GM23338 (cell line): ENCODE data around the gene SDF2L1. TPM values are rescaled to one million over a fixed set of nuclear protein-coding genes. Genes with fewer than 3 reads are reported as not detected.

Source experiments
- ATAC-seq: fragments of 200-7000 bp; cut with Tn5 transposase; 3 replicates; pipeline ENCODE4 v1.9.1; 2020
- DNase-seq: peaks from one replicate; pipeline ENCODE4 v3.0.0-alpha.2; 2015; ENCODE audit warnings: low spot score
- H2AFZ ChIP-seq: fragments of 200-600 bp; sonication (generic); 2 replicates; pipeline ENCODE4 v1.8.0; 2016; ENCODE audit warnings: antibody characterized with exemption, mild to moderate bottlenecking, moderate library complexity
- H3F3A ChIP-seq: fragments of 200-600 bp; sonication (generic); replicated peaks from 2 replicates; pipeline ENCODE4 v1.8.0; 2017; ENCODE audit warnings: antibody characterized with exemption, mixed run types, low read depth
- H3K27ac ChIP-seq: fragments of 200-600 bp; sonication (generic); 2 replicates; pipeline ENCODE4 v1.6.1; 2016; ENCODE audit warnings: low read depth
- H3K27me3 ChIP-seq: fragments of 200-600 bp; sonication (generic); 2 replicates; pipeline ENCODE4 v1.8.0; 2016; ENCODE audit warnings: mild to moderate bottlenecking, mixed run types, moderate library complexity; ENCODE audit not compliant: insufficient read depth
- H3K36me3 ChIP-seq: fragments of 200-600 bp; sonication (generic); 2 replicates; pipeline ENCODE4 v1.8.0; 2016; ENCODE audit warnings: mild to moderate bottlenecking; ENCODE audit not compliant: insufficient read depth
- H3K4me1 ChIP-seq: fragments of 200-600 bp; sonication (generic); 2 replicates; pipeline ENCODE4 v1.8.0; 2016; ENCODE audit warnings: mild to moderate bottlenecking, moderate library complexity; ENCODE audit not compliant: insufficient read depth
- H3K4me2 ChIP-seq: fragments of 200-600 bp; sonication (generic); 2 replicates; pipeline ENCODE4 v1.7.1; 2017; ENCODE audit warnings: mixed run types
- H3K4me3 ChIP-seq: fragments of 200-600 bp; sonication (generic); 2 replicates; pipeline ENCODE4 v1.6.1; 2016; ENCODE audit warnings: mixed run types
- H3K79me2 ChIP-seq: fragments of 200-600 bp; sonication (generic); replicated peaks from 2 replicates; pipeline ENCODE4 v1.8.0; 2017; ENCODE audit warnings: mild to moderate bottlenecking; ENCODE audit not compliant: insufficient read depth
- H3K9me2 ChIP-seq: fragments of 200-600 bp; sonication (generic); 2 replicates; pipeline ENCODE4 v1.8.0; 2017; ENCODE audit not compliant: insufficient read depth
- H4K20me1 ChIP-seq: fragments of 200-600 bp; sonication (generic); replicated peaks from 2 replicates; pipeline ENCODE4 v1.8.0; 2017; ENCODE audit warnings: mild to moderate bottlenecking; ENCODE audit not compliant: insufficient read depth
- H3K27ac Mint-ChIP-seq: 2 replicates; pipeline ENCODE4 v1.8.0; 2020; ENCODE audit warnings: inconsistent platforms, mild to moderate bottlenecking, moderate library complexity, mixed read lengths
- H3K27me3 Mint-ChIP-seq: 3 replicates; pipeline ENCODE4 v1.8.0; 2022; ENCODE audit warnings: low read depth, mild to moderate bottlenecking, moderate library complexity, mixed read lengths, inconsistent platforms; ENCODE audit not compliant: insufficient read depth, poor library complexity
- H3K36me3 Mint-ChIP-seq: 3 replicates; pipeline ENCODE4 v1.8.0; 2021; ENCODE audit warnings: low read depth, mild to moderate bottlenecking, inconsistent platforms, moderate library complexity, mixed read lengths
- H3K4me1 Mint-ChIP-seq: 3 replicates; pipeline ENCODE4 v1.8.0; 2020; ENCODE audit warnings: mild to moderate bottlenecking, inconsistent platforms, mixed read lengths
- H3K4me3 Mint-ChIP-seq: 3 replicates; pipeline ENCODE4 v1.8.0; 2021; ENCODE audit warnings: moderate library complexity, mild to moderate bottlenecking, inconsistent platforms, mixed read lengths
- H3K9me3 Mint-ChIP-seq: 3 replicates; pipeline ENCODE4 v1.8.0; 2020; ENCODE audit warnings: moderate library complexity, mild to moderate bottlenecking, inconsistent platforms, mixed read lengths
- CREB1 ChIP-seq: fragments of 250-450 bp; sonication (Bioruptor Pico); IDR thresholded peaks from 2 replicates; pipeline ENCODE4 v1.5.0; 2020; ENCODE audit warnings: low read depth, mild to moderate bottlenecking, moderate library complexity
- EZH2 ChIP-seq: fragments of 200-600 bp; sonication (generic); IDR thresholded peaks from one replicate; pipeline ENCODE4 v1.8.0; 2017; ENCODE audit warnings: antibody characterized with exemption, mild to moderate bottlenecking, low read depth; ENCODE audit not compliant: unreplicated experiment
- JUNB ChIP-seq: IDR thresholded peaks from one replicate; pipeline ENCODE4 v1.6.1; 2016; ENCODE audit warnings: antibody characterized with exemption; ENCODE audit not compliant: unreplicated experiment
- NANOG ChIP-seq: IDR thresholded peaks from 2 replicates; pipeline ENCODE4 v1.6.1; 2016; ENCODE audit warnings: antibody characterized with exemption, borderline replicate concordance
- POLR2AphosphoS5 ChIP-seq: IDR thresholded peaks from 2 replicates; pipeline ENCODE4 v1.6.1; 2016; ENCODE audit warnings: antibody characterized with exemption, low read depth
- STAT1 ChIP-seq: IDR thresholded peaks from one replicate; pipeline ENCODE4 v1.6.1; 2016; ENCODE audit warnings: antibody characterized with exemption; ENCODE audit not compliant: unreplicated experiment
- ZNF331 ChIP-seq: fragments of 250-450 bp; sonication (Bioruptor Pico); IDR thresholded peaks from 2 replicates; pipeline ENCODE4 v1.5.0; 2020; ENCODE audit warnings: low read depth, mild to moderate bottlenecking, moderate library complexity
- polyA plus RNA-seq: library from polyadenylated mRNA; unstranded; fragments of >200 nt; fragmentation: Nextera tagmentation; extraction: Ambion mirVana; gene quantifications from 2 replicates; pipeline ENCODE4 v1.2.1, GENCODE V29; 2016
- total RNA-seq: library from RNA; depleted of rRNA; stranded (reverse); fragments of >200 nt; shearing (Covaris generic); gene quantifications from 2 replicates; pipeline ENCODE4 v1.2.3, GENCODE V29; 2014
- TF ChIP-seq, protein P1 (sequence below), 2 experiments: fragments of 200-600 bp in 1 of 2; sonication (generic) in 1 of 2; conservative IDR thresholded peaks; 2 replicates each; pipeline versions ENCODE4 v1.5.1 to v1.6.1; 2016 to 2017; ENCODE audit warnings: antibody characterized with exemption in 2 of 2, low read depth in 2 of 2, mild to moderate bottlenecking in 2 of 2, moderate library complexity in 1 of 2
- TF ChIP-seq, protein P2 (sequence below): IDR thresholded peaks from one replicate; pipeline ENCODE4 v1.6.1; 2018; ENCODE audit warnings: antibody characterized with exemption; ENCODE audit not compliant: unreplicated experiment
- TF ChIP-seq, protein P3 (sequence below): fragments of 250-450 bp; sonication (Bioruptor Pico); IDR thresholded peaks from 2 replicates; pipeline ENCODE4 v1.5.0; 2020; ENCODE audit warnings: mild to moderate bottlenecking, moderate library complexity
- TF ChIP-seq, protein P4 (sequence below): IDR thresholded peaks from 2 replicates; pipeline ENCODE4 v1.6.1; 2016; ENCODE audit warnings: antibody characterized with exemption

SDF2L1 gene
- total and polyA plus RNA-seq, 2 experiments from 2014 or later: 62.3 to 72.7 TPM

DNA sequence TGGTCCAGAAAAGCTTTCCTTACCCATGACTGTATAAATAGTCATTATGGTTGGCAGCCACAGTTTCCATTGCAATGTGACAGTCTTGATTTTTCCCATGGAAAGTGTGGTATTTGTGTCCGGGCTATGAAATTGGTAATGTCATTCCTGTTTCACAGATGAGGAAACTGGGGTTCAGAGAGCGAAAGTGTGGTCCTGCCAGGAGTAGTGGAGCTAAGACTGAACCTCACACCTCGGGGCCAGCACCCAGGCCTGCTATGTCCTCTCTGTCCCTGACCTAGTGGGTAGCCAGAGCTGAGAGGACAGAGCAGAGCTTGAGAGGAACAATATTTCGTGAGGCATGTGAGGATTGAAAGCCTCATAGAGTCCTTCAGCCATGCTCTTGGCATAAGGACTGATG is 11.1 kb upstream of the SDF2L1 start:
- no peak for ATAC-seq

More for the DNA sequence above, 11.1 kb upstream of the SDF2L1 start:
- H3K4me2 ChIP-seq: no peak overlapping the region
- H2AFZ ChIP-seq: no peak overlapping the region
- TF ChIP-seq STAT1 (no peak), NANOG (no peak), ZNF331 (no peak), JUNB (no peak), POLR2AphosphoS5 (no peak), EZH2 (no peak), CREB1 (CRISPR knock-in tag) (no peak)
- TF ChIP-seq, protein P1, sequence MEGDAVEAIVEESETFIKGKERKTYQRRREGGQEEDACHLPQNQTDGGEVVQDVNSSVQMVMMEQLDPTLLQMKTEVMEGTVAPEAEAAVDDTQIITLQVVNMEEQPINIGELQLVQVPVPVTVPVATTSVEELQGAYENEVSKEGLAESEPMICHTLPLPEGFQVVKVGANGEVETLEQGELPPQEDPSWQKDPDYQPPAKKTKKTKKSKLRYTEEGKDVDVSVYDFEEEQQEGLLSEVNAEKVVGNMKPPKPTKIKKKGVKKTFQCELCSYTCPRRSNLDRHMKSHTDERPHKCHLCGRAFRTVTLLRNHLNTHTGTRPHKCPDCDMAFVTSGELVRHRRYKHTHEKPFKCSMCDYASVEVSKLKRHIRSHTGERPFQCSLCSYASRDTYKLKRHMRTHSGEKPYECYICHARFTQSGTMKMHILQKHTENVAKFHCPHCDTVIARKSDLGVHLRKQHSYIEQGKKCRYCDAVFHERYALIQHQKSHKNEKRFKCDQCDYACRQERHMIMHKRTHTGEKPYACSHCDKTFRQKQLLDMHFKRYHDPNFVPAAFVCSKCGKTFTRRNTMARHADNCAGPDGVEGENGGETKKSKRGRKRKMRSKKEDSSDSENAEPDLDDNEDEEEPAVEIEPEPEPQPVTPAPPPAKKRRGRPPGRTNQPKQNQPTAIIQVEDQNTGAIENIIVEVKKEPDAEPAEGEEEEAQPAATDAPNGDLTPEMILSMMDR (conservative IDR thresholded peaks at IDR 0.05; ENCODE audit: low read depth in 2 of 2): no peak
- TF ChIP-seq, protein P2, sequence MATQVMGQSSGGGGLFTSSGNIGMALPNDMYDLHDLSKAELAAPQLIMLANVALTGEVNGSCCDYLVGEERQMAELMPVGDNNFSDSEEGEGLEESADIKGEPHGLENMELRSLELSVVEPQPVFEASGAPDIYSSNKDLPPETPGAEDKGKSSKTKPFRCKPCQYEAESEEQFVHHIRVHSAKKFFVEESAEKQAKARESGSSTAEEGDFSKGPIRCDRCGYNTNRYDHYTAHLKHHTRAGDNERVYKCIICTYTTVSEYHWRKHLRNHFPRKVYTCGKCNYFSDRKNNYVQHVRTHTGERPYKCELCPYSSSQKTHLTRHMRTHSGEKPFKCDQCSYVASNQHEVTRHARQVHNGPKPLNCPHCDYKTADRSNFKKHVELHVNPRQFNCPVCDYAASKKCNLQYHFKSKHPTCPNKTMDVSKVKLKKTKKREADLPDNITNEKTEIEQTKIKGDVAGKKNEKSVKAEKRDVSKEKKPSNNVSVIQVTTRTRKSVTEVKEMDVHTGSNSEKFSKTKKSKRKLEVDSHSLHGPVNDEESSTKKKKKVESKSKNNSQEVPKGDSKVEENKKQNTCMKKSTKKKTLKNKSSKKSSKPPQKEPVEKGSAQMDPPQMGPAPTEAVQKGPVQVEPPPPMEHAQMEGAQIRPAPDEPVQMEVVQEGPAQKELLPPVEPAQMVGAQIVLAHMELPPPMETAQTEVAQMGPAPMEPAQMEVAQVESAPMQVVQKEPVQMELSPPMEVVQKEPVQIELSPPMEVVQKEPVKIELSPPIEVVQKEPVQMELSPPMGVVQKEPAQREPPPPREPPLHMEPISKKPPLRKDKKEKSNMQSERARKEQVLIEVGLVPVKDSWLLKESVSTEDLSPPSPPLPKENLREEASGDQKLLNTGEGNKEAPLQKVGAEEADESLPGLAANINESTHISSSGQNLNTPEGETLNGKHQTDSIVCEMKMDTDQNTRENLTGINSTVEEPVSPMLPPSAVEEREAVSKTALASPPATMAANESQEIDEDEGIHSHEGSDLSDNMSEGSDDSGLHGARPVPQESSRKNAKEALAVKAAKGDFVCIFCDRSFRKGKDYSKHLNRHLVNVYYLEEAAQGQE: no peak
- TF ChIP-seq, protein P3, sequence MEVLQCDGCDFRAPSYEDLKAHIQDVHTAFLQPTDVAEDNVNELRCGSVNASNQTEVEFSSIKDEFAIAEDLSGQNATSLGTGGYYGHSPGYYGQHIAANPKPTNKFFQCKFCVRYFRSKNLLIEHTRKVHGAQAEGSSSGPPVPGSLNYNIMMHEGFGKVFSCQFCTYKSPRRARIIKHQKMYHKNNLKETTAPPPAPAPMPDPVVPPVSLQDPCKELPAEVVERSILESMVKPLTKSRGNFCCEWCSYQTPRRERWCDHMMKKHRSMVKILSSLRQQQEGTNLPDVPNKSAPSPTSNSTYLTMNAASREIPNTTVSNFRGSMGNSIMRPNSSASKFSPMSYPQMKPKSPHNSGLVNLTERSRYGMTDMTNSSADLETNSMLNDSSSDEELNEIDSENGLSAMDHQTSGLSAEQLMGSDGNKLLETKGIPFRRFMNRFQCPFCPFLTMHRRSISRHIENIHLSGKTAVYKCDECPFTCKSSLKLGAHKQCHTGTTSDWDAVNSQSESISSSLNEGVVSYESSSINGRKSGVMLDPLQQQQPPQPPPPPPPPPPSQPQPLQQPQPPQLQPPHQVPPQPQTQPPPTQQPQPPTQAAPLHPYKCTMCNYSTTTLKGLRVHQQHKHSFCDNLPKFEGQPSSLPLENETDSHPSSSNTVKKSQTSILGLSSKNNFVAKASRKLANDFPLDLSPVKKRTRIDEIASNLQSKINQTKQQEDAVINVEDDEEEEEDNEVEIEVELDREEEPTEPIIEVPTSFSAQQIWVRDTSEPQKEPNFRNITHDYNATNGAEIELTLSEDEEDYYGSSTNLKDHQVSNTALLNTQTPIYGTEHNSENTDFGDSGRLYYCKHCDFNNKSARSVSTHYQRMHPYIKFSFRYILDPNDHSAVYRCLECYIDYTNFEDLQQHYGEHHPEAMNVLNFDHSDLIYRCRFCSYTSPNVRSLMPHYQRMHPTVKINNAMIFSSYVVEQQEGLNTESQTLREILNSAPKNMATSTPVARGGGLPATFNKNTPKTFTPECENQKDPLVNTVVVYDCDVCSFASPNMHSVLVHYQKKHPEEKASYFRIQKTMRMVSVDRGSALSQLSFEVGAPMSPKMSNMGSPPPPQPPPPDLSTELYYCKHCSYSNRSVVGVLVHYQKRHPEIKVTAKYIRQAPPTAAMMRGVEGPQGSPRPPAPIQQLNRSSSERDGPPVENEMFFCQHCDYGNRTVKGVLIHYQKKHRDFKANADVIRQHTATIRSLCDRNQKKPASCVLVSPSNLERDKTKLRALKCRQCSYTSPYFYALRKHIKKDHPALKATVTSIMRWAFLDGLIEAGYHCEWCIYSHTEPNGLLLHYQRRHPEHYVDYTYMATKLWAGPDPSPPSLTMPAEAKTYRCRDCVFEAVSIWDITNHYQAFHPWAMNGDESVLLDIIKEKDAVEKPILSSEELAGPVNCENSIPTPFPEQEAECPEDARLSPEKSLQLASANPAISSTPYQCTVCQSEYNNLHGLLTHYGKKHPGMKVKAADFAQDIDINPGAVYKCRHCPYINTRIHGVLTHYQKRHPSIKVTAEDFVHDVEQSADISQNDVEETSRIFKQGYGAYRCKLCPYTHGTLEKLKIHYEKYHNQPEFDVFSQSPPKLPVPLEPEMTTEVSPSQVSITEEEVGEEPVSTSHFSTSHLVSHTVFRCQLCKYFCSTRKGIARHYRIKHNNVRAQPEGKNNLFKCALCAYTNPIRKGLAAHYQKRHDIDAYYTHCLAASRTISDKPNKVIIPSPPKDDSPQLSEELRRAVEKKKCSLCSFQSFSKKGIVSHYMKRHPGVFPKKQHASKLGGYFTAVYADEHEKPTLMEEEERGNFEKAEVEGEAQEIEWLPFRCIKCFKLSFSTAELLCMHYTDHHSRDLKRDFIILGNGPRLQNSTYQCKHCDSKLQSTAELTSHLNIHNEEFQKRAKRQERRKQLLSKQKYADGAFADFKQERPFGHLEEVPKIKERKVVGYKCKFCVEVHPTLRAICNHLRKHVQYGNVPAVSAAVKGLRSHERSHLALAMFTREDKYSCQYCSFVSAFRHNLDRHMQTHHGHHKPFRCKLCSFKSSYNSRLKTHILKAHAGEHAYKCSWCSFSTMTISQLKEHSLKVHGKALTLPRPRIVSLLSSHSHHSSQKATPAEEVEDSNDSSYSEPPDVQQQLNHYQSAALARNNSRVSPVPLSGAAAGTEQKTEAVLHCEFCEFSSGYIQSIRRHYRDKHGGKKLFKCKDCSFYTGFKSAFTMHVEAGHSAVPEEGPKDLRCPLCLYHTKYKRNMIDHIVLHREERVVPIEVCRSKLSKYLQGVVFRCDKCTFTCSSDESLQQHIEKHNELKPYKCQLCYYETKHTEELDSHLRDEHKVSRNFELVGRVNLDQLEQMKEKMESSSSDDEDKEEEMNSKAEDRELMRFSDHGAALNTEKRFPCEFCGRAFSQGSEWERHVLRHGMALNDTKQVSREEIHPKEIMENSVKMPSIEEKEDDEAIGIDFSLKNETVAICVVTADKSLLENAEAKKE (CRISPR knock-in tag): no peak
- TF ChIP-seq, protein P4, sequence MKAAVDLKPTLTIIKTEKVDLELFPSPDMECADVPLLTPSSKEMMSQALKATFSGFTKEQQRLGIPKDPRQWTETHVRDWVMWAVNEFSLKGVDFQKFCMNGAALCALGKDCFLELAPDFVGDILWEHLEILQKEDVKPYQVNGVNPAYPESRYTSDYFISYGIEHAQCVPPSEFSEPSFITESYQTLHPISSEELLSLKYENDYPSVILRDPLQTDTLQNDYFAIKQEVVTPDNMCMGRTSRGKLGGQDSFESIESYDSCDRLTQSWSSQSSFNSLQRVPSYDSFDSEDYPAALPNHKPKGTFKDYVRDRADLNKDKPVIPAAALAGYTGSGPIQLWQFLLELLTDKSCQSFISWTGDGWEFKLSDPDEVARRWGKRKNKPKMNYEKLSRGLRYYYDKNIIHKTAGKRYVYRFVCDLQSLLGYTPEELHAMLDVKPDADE: no peak
- no peak overlapping the region for H3K4me3 Mint-ChIP-seq
- no peak for DNase-seq
- peaks cover 9% of the 10 kb centered on the region; the same call in 1 of the 2 replicates for H3F3A ChIP-seq
- no peak overlapping the region for H3K4me3 ChIP-seq
- peaks cover 19% of the 10 kb centered on the region for H3K36me3 Mint-ChIP-seq
- H3K4me1 ChIP-seq: peaks cover 9% of the 10 kb centered on the region; the same call in 1 of the 2 replicates
- H3K27ac Mint-ChIP-seq: no peak overlapping the region
- H3K9me2 ChIP-seq: no peaks in the 10 kb centered on the region
- H3K27me3 Mint-ChIP-seq: peaks cover 17% of the 10 kb centered on the region
- peaks cover 10% of the 10 kb centered on the region; the same call in 2 of the 3 replicates for H3K9me3 Mint-ChIP-seq
- no peaks in the 10 kb centered on the region for H3K27me3 ChIP-seq
- H3K79me2 ChIP-seq: peaks cover 11% of the 10 kb centered on the region
- peaks cover 15% of the 10 kb centered on the region for H4K20me1 ChIP-seq
- H3K4me1 Mint-ChIP-seq: peaks cover 11% of the 10 kb centered on the region
- H3K36me3 ChIP-seq: peaks cover 8% of the 10 kb centered on the region
- no peak overlapping the region for H3K27ac ChIP-seq
